IMR-90 (cell line): ENCODE measurements around the gene FTL. TPM values are rescaled to one million over a fixed set of nuclear protein-coding genes. Genes with fewer than 3 reads are reported as not detected.

ENCODE experiments used
- ATAC-seq: fragments of 200-7000 bp; cut with Tn5 transposase; 2 replicates; pipeline ENCODE4 v1.9.1; 2020; ENCODE audit warnings: low read depth, mild to moderate bottlenecking, moderate library complexity
- BruUV-seq: library from RNA; stranded (reverse); fragments of 400-500 nt; replicated peaks from 2 replicates; lab custom pipeline; 2021; lab: Mats Ljungman, UMichigan
- CTCF ChIA-PET: fragments of 300-600 bp; formaldehyde crosslinking; extraction: SDS; loops from one replicate; lab custom pipeline; 2021; ENCODE audit warnings: antibody characterized with exemption; lab: Yijun Ruan, JAX
- POLR2A ChIA-PET: fragments of 300-600 bp; sonication (Branson Sonifier 250); formaldehyde crosslinking; loops from one replicate; lab custom pipeline; 2022; ENCODE audit warnings: antibody characterized with exemption; ENCODE audit not compliant: unreplicated experiment; lab: Charles Lee
- DNase-seq: peaks from one replicate; pipeline ENCODE4 v3.0.0; 2013
- H2AFZ ChIP-seq: replicated peaks from 2 replicates; pipeline ENCODE3; 2013; ENCODE audit warnings: low read length, mild to moderate bottlenecking; ENCODE audit not compliant: poor library complexity
- H2AK5ac ChIP-seq: 2 replicates; pipeline ENCODE4 v1.6.1; 2013; ENCODE audit warnings: low read depth, low read length, inconsistent platforms
- H2AK9ac ChIP-seq: replicated peaks from 2 replicates; pipeline ENCODE3; 2013; ENCODE audit warnings: mild to moderate bottlenecking, low read depth, low read length, moderate library complexity; ENCODE audit not compliant: poor library complexity
- H2BK120ac ChIP-seq: 2 replicates; pipeline ENCODE4 v1.6.1; 2013; ENCODE audit warnings: low read depth, low read length, inconsistent platforms
- H2BK15ac ChIP-seq: 3 replicates; pipeline ENCODE4 v1.6.1; 2013; ENCODE audit warnings: low read depth, low read length, inconsistent platforms
- H2BK20ac ChIP-seq: 2 replicates; pipeline ENCODE4 v1.6.1; 2013; ENCODE audit warnings: low read depth, mild to moderate bottlenecking, inconsistent platforms, low read length, moderate library complexity
- H2BK5ac ChIP-seq: 2 replicates; pipeline ENCODE4 v1.6.1; 2013; ENCODE audit warnings: mild to moderate bottlenecking, low read depth, low read length, inconsistent platforms; ENCODE audit not compliant: poor library complexity, severe bottlenecking
- H3K14ac ChIP-seq: replicated peaks from 2 replicates; pipeline ENCODE4 v1.6.1; 2013; ENCODE audit warnings: low read depth, low read length, inconsistent platforms
- H3K18ac ChIP-seq: 2 replicates; pipeline ENCODE4 v1.6.1; 2013; ENCODE audit warnings: low read depth, low read length, control low read depth
- H3K23ac ChIP-seq: 2 replicates; pipeline ENCODE4 v1.6.1; 2013; ENCODE audit warnings: low read depth, low read length, inconsistent platforms
- H3K27ac ChIP-seq: 2 replicates; pipeline ENCODE4 v1.5.1; 2013; ENCODE audit warnings: mild to moderate bottlenecking, control low read depth, low read length; ENCODE audit not compliant: insufficient read depth
- H3K27me3 ChIP-seq: 2 replicates; pipeline ENCODE4 v1.6.1; 2013; ENCODE audit warnings: low read length; ENCODE audit not compliant: control insufficient read depth, insufficient read depth
- H3K36me3 ChIP-seq: 2 replicates; pipeline ENCODE4 v1.6.1; 2013; ENCODE audit warnings: low read length, mixed read lengths; ENCODE audit not compliant: control insufficient read depth, insufficient read depth
- H3K4ac ChIP-seq: 2 replicates; pipeline ENCODE4 v1.6.1; 2013; ENCODE audit warnings: low read depth, low read length, inconsistent platforms
- H3K4me1 ChIP-seq: 2 replicates; pipeline ENCODE4 v1.6.1; 2013; ENCODE audit warnings: low read length, mixed read lengths; ENCODE audit not compliant: control insufficient read depth, insufficient read depth
- H3K4me2 ChIP-seq: 2 replicates; pipeline ENCODE4 v1.6.1; 2013; ENCODE audit warnings: low read depth, mild to moderate bottlenecking, control low read depth, low read length, moderate library complexity
- H3K4me3 ChIP-seq: 2 replicates; pipeline ENCODE4 v1.5.1; 2013; ENCODE audit warnings: low read depth, mild to moderate bottlenecking, control low read depth, low read length, moderate library complexity; ENCODE audit not compliant: insufficient read depth
- H3K56ac ChIP-seq: 2 replicates; pipeline ENCODE4 v1.6.1; 2013; ENCODE audit warnings: low read length, inconsistent platforms; ENCODE audit not compliant: insufficient read depth; ENCODE audit errors: extremely low read depth
- H3K79me1 ChIP-seq, 2 experiments: 2 replicates each; pipeline ENCODE4 v1.6.1; 2013; ENCODE audit warnings: low read length in 2 of 2, inconsistent platforms in 1 of 2, low read depth in 1 of 2
- H3K9ac ChIP-seq: 2 replicates; pipeline ENCODE4 v1.6.1; 2013; ENCODE audit warnings: low read depth, low read length, control low read depth
- H3K9me1 ChIP-seq: 2 replicates; pipeline ENCODE4 v1.6.1; 2013; ENCODE audit warnings: low read length, inconsistent platforms; ENCODE audit not compliant: insufficient read depth
- H3K9me3 ChIP-seq: 2 replicates; pipeline ENCODE4 v1.6.1; 2013; ENCODE audit warnings: low read length; ENCODE audit not compliant: control insufficient read depth, insufficient read depth
- H4K20me1 ChIP-seq: 2 replicates; pipeline ENCODE4 v1.6.1; 2013; ENCODE audit warnings: low read length, inconsistent platforms; ENCODE audit not compliant: insufficient read depth
- H4K5ac ChIP-seq: 2 replicates; pipeline ENCODE4 v1.6.1; 2013; ENCODE audit warnings: mild to moderate bottlenecking, low read depth, low read length, control low read depth
- H4K8ac ChIP-seq, 2 experiments: 2 replicates each; pipeline ENCODE4 v1.6.1; 2013; ENCODE audit warnings: low read depth in 2 of 2, low read length in 2 of 2, control low read depth in 1 of 2, inconsistent platforms in 1 of 2
- H4K91ac ChIP-seq: 2 replicates; pipeline ENCODE4 v1.6.1; 2013; ENCODE audit warnings: low read depth, low read length, inconsistent platforms; ENCODE audit not compliant: insufficient read depth
- BHLHE40 ChIP-seq: fragments of 150-350 bp; IDR thresholded peaks from 2 replicates; pipeline ENCODE4 v1.6.1; 2016; ENCODE audit warnings: mild to moderate bottlenecking, low read depth, low read length
- CEBPB ChIP-seq: IDR thresholded peaks from 2 replicates; pipeline ENCODE4 v1.6.1; 2012; ENCODE audit warnings: low read depth, low read length, improper control_type of control experiment
- FOS ChIP-seq: fragments of 150-350 bp; IDR thresholded peaks from 2 replicates; pipeline ENCODE4 v1.6.1; 2016; ENCODE audit warnings: low read depth, low read length
- MAFK ChIP-seq: IDR thresholded peaks from 2 replicates; pipeline ENCODE4 v1.6.1; 2012; ENCODE audit warnings: low read depth, low read length, improper control_type of control experiment
- MAZ ChIP-seq: IDR thresholded peaks from 2 replicates; pipeline ENCODE4 v1.6.1; 2012; ENCODE audit warnings: low read depth, mild to moderate bottlenecking, low read length, improper control_type of control experiment, moderate library complexity, borderline replicate concordance
- MXI1 ChIP-seq: IDR thresholded peaks from 2 replicates; pipeline ENCODE4 v1.6.1; 2012; ENCODE audit warnings: low read depth, mild to moderate bottlenecking, low read length, moderate library complexity, borderline replicate concordance
- RCOR1 ChIP-seq: IDR thresholded peaks from 2 replicates; pipeline ENCODE4 v1.6.1; 2012; ENCODE audit warnings: mild to moderate bottlenecking, low read length, improper control_type of control experiment; ENCODE audit not compliant: insufficient replicate concordance
- SMC3 ChIP-seq: fragments of 150-350 bp; IDR thresholded peaks from 2 replicates; pipeline ENCODE4 v1.6.1; 2016; ENCODE audit warnings: low read depth, mild to moderate bottlenecking, antibody characterized with exemption, low read length, moderate library complexity
- WGBS, 2 experiments: methylation state at CpG; one replicate each; pipeline versions ENCODE4 v1.1.5 to v1.1.7; 2013; ENCODE audit warnings: missing lambda C conversion rate in 2 of 2; ENCODE audit not compliant: insufficient read length in 1 of 2; ENCODE audit errors: extremely low coverage in 2 of 2; 5-methylcytosine and 5-hydroxymethylcytosine counted together
- dilution Hi-C: fragments of 300-500 bp; cut with HindIII; formaldehyde crosslinking; loops from one replicate; pipeline ENCODE4 v1.14.3; 2018; ENCODE audit warnings: low sequenced_read_pairs; ENCODE audit not compliant: unreplicated experiment
- in situ Hi-C: fragments of 300-500 bp; cut with MboI; formaldehyde crosslinking; loops from 3 replicates; pipeline ENCODE4 v1.14.3; 2019; ENCODE audit warnings: low sequenced_read_pairs, inconsistent platforms, mixed read lengths
- intact Hi-C: fragments of 100-400 bp; cut with micrococcal nuclease; formaldehyde crosslinking; loops from 2 replicates; pipeline ENCODE4 v1.10.0; 2022
- polyA plus RNA-seq, 3 experiments: library from polyadenylated mRNA; depleted of rRNA; stranded (reverse); fragments of >200 nt; gene quantifications; 2 replicates each; pipeline ENCODE4 v1.2.3, GENCODE V29; 2012; ENCODE audit warnings: low replicate concordance in 1 of 3
- total RNA-seq: library from RNA; depleted of rRNA; stranded (reverse); fragments of >200 nt; gene quantifications from 2 replicates; pipeline ENCODE4 v1.2.3, GENCODE V29; 2012
- TF ChIP-seq, protein P1 (sequence below): fragments of 150-350 bp; IDR thresholded peaks from 2 replicates; pipeline ENCODE4 v1.6.1; 2017; ENCODE audit warnings: mild to moderate bottlenecking, antibody characterized with exemption, low read length, low read depth

FTL gene
- total and polyA plus RNA-seq, 2 of the 4 experiments (the other 2 are of a cell fraction): 1,057 to 2,944 TPM

DNA sequence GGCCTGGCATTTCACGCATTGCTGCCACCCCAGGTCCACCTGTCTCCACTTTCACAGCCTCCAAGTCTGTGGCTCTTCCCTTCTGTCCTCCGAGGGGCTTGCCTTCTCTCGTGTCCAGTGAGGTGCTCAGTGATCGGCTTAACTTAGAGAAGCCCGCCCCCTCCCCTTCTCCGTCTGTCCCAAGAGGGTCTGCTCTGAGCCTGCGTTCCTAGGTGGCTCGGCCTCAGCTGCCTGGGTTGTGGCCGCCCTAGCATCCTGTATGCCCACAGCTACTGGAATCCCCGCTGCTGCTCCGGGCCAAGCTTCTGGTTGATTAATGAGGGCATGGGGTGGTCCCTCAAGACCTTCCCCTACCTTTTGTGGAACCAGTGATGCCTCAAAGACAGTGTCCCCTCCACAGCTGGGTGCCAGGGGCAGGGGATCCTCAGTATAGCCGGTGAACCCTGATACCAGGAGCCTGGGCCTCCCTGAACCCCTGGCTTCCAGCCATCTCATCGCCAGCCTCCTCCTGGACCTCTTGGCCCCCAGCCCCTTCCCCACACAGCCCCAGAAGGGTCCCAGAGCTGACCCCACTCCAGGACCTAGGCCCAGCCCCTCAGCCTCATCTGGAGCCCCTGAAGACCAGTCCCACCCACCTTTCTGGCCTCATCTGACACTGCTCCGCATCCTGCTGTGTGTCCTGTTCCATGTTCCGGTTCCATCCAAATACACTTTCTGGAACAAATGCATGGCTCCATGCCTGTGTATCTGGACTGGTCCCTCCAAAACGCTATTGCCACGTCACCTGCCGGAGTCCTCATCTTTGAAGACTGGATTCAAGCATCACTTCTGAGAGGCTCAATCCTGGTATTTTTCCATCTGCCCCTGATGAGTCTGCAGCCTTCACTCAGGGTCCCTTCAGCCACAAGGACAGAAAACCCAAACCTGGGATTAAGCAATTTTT lies 42.3 kb upstream of the FTL start (continued):
- TF ChIP-seq BHLHE40: no peak
- TF ChIP-seq MAFK: no peak

DNA sequence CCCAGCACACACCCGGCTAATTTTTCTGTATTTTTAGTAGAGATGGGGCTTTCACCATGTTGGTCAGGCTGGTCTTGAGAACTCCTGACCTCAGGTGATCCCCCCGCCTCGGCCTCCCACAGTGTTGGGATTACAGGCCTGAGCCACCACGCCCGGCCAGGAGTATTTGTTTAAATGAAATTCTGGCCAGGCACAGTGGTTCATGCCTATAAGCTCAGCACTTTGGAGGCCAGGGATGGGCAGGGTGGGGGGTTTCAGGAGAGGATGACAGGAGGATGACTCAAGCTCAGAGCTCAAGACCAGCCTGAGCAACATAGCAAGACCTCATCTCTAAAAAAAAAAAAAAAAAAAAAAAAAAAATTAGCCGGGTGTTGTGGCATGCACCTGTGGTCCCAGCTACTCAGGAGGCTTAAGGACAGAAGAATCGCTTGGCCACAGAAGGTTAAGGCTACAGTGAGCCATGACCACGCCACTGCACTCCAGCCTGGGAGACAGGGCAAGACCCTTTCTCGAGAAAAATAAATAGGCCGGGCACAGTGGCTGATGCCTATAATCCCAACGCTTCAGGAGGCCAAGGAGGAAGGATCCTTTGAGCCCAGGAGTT lies 39.8 kb upstream of the FTL start:
- no peak overlapping the region for H3K4me3 ChIP-seq
- H3K27ac ChIP-seq: no peak overlapping the region
- BruUV-seq: no TSS peak
- no peaks in the 10 kb centered on the region for H4K20me1 ChIP-seq
- H3K18ac ChIP-seq: no peak overlapping the region
- peaks cover 0 to 5% of the 10 kb centered on the region in 2 experiments; a peak in 1 of 4 replicates for H3K79me1 ChIP-seq
- intact Hi-C loops: no loop called here
- ATAC-seq: peak; percentile 62
- ChIA-PET POLR2A (interaction anchor here (0.6 kb wide), 2 partner anchors 10 to 35 kb away, joined by 3 to 11 read pairs; no protein-coding TSS in a partner anchor), CTCF (interaction anchor here (0.6 kb wide), 1 partner anchor 23 kb away, joined by 3 read pairs; no protein-coding TSS in a partner anchor)
- H3K4me2 ChIP-seq: no peak overlapping the region
- H3K9ac ChIP-seq: no peak overlapping the region
- in situ Hi-C loops: no loop called here
- peak overlapping the region; percentile 66; the same call in 1 of the 2 replicates for H2BK120ac ChIP-seq
- no peak overlapping the region for H2BK15ac ChIP-seq
- no peaks in the 10 kb centered on the region for H3K9me3 ChIP-seq
- no peak overlapping the region for H4K5ac ChIP-seq
- H2BK5ac ChIP-seq: no peak overlapping the region
- TF ChIP-seq MXI1 (no peak), CEBPB (no peak), MAFK (no peak), RCOR1 (no peak), FOS (no peak), SMC3 (no peak; the same call in 1 of the 2 replicates), MAZ (0 out of 2 replicates have a peak, but pooled peaks have one; percentile 15)
- TF ChIP-seq, protein P1, sequence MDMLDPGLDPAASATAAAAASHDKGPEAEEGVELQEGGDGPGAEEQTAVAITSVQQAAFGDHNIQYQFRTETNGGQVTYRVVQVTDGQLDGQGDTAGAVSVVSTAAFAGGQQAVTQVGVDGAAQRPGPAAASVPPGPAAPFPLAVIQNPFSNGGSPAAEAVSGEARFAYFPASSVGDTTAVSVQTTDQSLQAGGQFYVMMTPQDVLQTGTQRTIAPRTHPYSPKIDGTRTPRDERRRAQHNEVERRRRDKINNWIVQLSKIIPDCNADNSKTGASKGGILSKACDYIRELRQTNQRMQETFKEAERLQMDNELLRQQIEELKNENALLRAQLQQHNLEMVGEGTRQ: no peak
- peak; percentile 91 for DNase-seq
- peaks cover 9% of the 10 kb centered on the region; the same call in 1 of the 2 replicates for H3K9me1 ChIP-seq
- H4K91ac ChIP-seq: no peak overlapping the region
- peak overlapping the region; percentile 61 for H2AK9ac ChIP-seq
- no peak overlapping the region for H2BK20ac ChIP-seq
- peak overlapping the region; percentile 76 for H3K4ac ChIP-seq
- dilution Hi-C loops: no loop called here
- no peak overlapping the region for H3K14ac ChIP-seq
- H3K4me1 ChIP-seq: peaks cover 11% of the 10 kb centered on the region
- peak overlapping the region; percentile 51; the same call in 1 of the 2 replicates for H2AK5ac ChIP-seq
- no peaks in the 10 kb centered on the region for H3K27me3 ChIP-seq
- H3K56ac ChIP-seq: no peak overlapping the region
- 0 out of 2 replicates have a peak overlapping the region, but pooled peaks have one; percentile 1 for H3K23ac ChIP-seq
- H3K36me3 ChIP-seq: peaks cover 22% of the 10 kb centered on the region
- WGBS, 2 experiments: 100% methylated on average over 1 of the region's 11 CpGs; no CpG with 5 or more reads in 1 of the 2 experiments
- no peak overlapping the region for H2AFZ ChIP-seq
- H4K8ac ChIP-seq: peak overlapping the region in 1 of 2 experiments; percentile 19; a peak in 1 of 4 replicates
